Thyroid gland (tissue), 4 donors: ENCODE data around the gene CASP9.

Source experiments
- CTCF ChIP-seq, 6 experiments: fragments of 200-600 bp in 3 of 6; fragments of 450-650 bp in 3 of 6; sonication (generic) in 3 of 6; IDR thresholded peaks; one replicate each; pipeline ENCODE4 v1.5.1; 2016 to 2019; ENCODE audit warnings: antibody characterized with exemption in 6 of 6, mild to moderate bottlenecking in 2 of 6, inconsistent platforms in 1 of 6, moderate library complexity in 1 of 6
- POLR2A ChIP-seq, 2 donors: fragments of 450-650 bp; IDR thresholded peaks; one replicate each; pipeline ENCODE4 v1.6.1; 2017; ENCODE audit warnings: antibody characterized with exemption in 2 of 2, mild to moderate bottlenecking in 2 of 2, moderate library complexity in 1 of 2

DNA sequence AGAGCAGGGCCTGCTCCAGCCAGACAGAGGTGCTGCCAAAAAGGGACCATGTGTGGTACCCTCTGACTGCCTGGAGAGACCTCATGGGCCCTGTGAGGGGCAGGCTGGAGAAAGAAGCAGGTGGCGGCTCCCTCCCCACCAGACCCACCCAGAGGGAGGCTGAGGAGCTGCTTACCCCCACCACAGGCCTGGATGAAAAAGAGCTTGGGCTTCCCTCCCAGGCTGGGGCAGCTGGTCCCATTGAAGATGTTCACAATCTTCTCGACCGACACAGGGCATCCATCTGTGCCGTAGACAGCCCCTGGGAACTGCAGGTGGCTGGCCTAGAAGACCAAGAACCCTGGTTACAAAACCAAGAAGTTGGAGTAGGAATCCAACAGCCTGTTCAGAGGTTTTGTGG lies 19.6 kb downstream of the CASP9 start:
- TF ChIP-seq CTCF (IDR thresholded peaks at IDR 0.05) (no peak), POLR2A (IDR thresholded peaks at IDR 0.05) (no peak)
